Osteoblast (primary cell): ENCODE data around the gene GSDME. TPM values are rescaled to one million over a fixed set of nuclear protein-coding genes. Genes with fewer than 3 reads are reported as not detected.

ENCODE experiments used
- DNase-seq: peaks from one replicate; pipeline ENCODE4 v3.0.0; 2011; ENCODE audit warnings: low spot score, mixed read lengths; ENCODE audit not compliant: insufficient read length; ENCODE audit errors: missing footprints
- H2AFZ ChIP-seq: 2 replicates; pipeline ENCODE4 v1.6.0; 2011; ENCODE audit warnings: mild to moderate bottlenecking, low read length
- H3K27ac ChIP-seq: 2 replicates; pipeline ENCODE4 v1.5.1; 2011; ENCODE audit warnings: mild to moderate bottlenecking, low read depth, low read length, moderate library complexity
- H3K27me3 ChIP-seq: 2 replicates; pipeline ENCODE4 v1.6.0; 2012; ENCODE audit warnings: mild to moderate bottlenecking, control low read depth, inconsistent platforms, low read length, moderate library complexity; ENCODE audit not compliant: insufficient read depth
- H3K36me3 ChIP-seq: 2 replicates; pipeline ENCODE4 v1.5.1; 2011; ENCODE audit warnings: mild to moderate bottlenecking, low read length, control low read depth, moderate library complexity; ENCODE audit not compliant: insufficient read depth
- H3K4me1 ChIP-seq: 2 replicates; pipeline ENCODE4 v1.5.1; 2011; ENCODE audit warnings: mild to moderate bottlenecking, low read length, control low read depth, moderate library complexity; ENCODE audit not compliant: insufficient read depth
- H3K4me2 ChIP-seq: 2 replicates; pipeline ENCODE4 v1.6.0; 2011; ENCODE audit warnings: mild to moderate bottlenecking, low read length; ENCODE audit not compliant: insufficient read depth
- H3K4me3 ChIP-seq: fragments of 200-600 bp; sonication (generic); 3 replicates; pipeline ENCODE4 v1.5.1; 2012; ENCODE audit warnings: mild to moderate bottlenecking, low read length, inconsistent platforms; ENCODE audit not compliant: insufficient read depth
- H3K79me2 ChIP-seq: 2 replicates; pipeline ENCODE4 v1.6.0; 2012; ENCODE audit warnings: mild to moderate bottlenecking, low read length, control low read depth, inconsistent platforms; ENCODE audit not compliant: insufficient read depth
- H3K9me3 ChIP-seq: 2 replicates; pipeline ENCODE4 v1.5.1; 2011; ENCODE audit warnings: low read depth, low read length, control low read depth
- H4K20me1 ChIP-seq: 2 replicates; pipeline ENCODE4 v1.6.0; 2012; ENCODE audit warnings: mild to moderate bottlenecking, low read length, control low read depth; ENCODE audit not compliant: insufficient read depth
- total RNA-seq: library from RNA; depleted of rRNA; stranded (reverse); fragments of >200 nt; gene quantifications from 2 replicates; pipeline ENCODE4 v1.2.3, GENCODE V29; 2012
- TF ChIP-seq, protein P1 (sequence below): IDR thresholded peaks from 2 replicates; pipeline ENCODE4 v1.5.1; 2011; ENCODE audit warnings: mild to moderate bottlenecking, low read depth, low read length, moderate library complexity; ENCODE audit errors: extremely low read depth

The GSDME gene
- total RNA-seq, 1 donor = 42.3 TPM

DNA sequence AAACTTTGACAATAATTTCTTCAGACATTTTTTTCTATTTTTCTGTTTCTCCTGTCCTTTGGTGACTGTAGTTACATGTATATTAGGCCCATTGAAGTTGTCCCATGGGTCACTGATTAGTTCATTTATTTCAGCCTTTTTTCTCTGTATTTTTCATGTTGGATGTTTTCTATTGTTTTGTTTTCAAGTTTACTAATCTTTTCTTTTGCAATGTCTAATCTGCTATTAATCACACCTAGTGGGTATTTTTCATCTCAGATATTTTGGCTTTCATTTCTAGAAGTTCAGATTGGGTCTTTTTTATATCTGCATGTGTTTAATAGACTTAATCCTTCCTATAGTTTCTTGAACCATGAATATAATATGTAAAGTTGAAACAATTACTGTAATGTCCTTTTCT, 99.3 kb downstream of the GSDME start:
- Histone ChIP-seq H3K79me2 (no peaks in the 10 kb centered on the region), H3K36me3 (no peaks in the 10 kb centered on the region), H4K20me1 (no peaks in the 10 kb centered on the region), H3K4me1 (peaks cover 5% of the 10 kb centered on the region), H3K27me3 (no peaks in the 10 kb centered on the region), H3K27ac (no peak overlapping the region), H2AFZ (no peak overlapping the region), H3K4me3 (no peak overlapping the region), H3K9me3 (no peaks in the 10 kb centered on the region), H3K4me2 (no peak overlapping the region)
- no peak for DNase-seq
- TF ChIP-seq, protein P1, sequence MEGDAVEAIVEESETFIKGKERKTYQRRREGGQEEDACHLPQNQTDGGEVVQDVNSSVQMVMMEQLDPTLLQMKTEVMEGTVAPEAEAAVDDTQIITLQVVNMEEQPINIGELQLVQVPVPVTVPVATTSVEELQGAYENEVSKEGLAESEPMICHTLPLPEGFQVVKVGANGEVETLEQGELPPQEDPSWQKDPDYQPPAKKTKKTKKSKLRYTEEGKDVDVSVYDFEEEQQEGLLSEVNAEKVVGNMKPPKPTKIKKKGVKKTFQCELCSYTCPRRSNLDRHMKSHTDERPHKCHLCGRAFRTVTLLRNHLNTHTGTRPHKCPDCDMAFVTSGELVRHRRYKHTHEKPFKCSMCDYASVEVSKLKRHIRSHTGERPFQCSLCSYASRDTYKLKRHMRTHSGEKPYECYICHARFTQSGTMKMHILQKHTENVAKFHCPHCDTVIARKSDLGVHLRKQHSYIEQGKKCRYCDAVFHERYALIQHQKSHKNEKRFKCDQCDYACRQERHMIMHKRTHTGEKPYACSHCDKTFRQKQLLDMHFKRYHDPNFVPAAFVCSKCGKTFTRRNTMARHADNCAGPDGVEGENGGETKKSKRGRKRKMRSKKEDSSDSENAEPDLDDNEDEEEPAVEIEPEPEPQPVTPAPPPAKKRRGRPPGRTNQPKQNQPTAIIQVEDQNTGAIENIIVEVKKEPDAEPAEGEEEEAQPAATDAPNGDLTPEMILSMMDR = no peak

DNA sequence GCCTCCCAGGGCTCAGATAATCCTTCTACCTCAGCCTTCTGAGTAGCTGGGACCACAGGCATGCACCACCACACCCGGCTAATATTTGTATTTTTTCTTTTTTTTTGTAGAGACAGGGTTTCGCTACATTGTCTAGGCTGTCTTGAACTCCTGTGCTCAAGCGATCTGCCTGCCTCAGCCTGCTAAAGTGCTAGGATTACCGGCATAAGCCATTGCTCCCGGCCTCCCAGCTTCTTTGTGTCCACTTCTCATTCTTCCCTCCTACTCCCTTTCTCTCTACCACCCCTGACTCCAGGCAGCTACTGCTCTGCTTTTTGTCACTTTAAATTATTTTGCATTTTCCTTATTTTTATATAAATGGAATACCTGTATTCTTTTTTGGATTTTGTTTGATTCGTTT, 100.7 kb downstream of the GSDME start:
- Histone ChIP-seq H3K4me1 (peaks cover 5% of the 10 kb centered on the region), H3K79me2 (no peaks in the 10 kb centered on the region), H3K27me3 (no peaks in the 10 kb centered on the region), H3K36me3 (no peaks in the 10 kb centered on the region), H4K20me1 (no peaks in the 10 kb centered on the region), H3K4me3 (no peak overlapping the region), H2AFZ (no peak overlapping the region), H3K4me2 (no peak overlapping the region), H3K9me3 (no peaks in the 10 kb centered on the region), H3K27ac (no peak overlapping the region)
- TF ChIP-seq, protein P1 = no peak
- DNase-seq = no peak

DNA sequence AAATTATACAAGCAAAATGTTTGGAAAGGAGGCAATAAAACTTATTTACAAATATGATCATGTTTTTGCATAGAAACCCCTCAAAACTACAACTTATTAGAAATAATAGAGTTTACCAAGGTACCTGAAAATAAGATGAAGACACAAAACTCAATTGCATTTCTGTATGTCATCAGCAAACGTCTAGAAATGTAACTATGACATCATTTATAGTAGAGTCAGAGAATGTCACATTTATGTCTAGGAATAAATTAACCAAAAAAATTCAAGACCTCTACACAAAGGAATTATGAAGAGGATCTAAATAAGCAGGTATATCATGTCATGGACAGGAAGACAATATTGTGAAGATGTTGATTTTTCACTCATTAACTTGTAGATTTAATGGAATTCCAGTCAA, 103.0 kb downstream of the GSDME start:
- H3K4me2 ChIP-seq = no peak overlapping the region
- no peak overlapping the region for H2AFZ ChIP-seq
- no peaks in the 10 kb centered on the region for H3K9me3 ChIP-seq
- TF ChIP-seq, protein P1 = no peak
- no peaks in the 10 kb centered on the region for H4K20me1 ChIP-seq
- no peaks in the 10 kb centered on the region for H3K36me3 ChIP-seq
- H3K4me1 ChIP-seq = no peaks in the 10 kb centered on the region
- H3K4me3 ChIP-seq = no peak overlapping the region
- H3K27me3 ChIP-seq = no peaks in the 10 kb centered on the region
- no peaks in the 10 kb centered on the region for H3K79me2 ChIP-seq
- H3K27ac ChIP-seq = no peak overlapping the region
- no peak for DNase-seq

DNA sequence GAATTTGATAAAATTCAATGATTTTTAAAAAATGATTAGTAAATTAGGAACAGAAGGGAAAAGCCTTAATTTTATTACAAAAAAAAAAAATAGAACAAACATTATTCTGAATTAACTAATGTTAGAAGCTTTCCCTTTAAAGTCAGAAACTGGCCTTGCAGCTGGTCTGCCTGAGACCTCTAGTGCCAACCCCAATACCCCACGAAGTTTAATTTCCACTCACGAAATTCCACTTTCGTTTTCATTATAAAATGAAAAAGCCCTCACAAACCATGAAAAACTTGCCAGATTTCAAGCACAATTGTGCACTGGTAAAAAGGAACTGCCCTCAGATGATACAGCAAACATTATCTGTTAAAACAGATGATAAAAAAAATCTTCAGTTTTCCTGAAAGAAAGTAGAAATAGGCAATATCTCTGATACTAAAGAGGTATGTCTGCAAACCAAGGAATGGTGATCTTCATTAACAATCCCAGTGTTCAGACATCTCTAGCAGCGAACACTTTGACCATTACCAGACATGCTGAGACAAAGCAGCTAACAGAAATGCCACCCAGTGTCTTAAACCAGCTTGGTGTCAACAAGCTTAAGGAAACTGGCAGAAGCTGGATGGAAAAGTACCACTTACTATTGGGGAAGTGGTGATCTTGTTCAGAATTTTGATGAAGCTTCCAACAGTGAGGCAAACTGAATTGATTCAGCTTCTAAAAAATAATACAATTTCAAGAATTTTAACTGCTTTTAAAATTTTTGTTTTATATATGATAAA, 103.8 kb downstream of the GSDME start:
- no peaks in the 10 kb centered on the region for H4K20me1 ChIP-seq
- no peaks in the 10 kb centered on the region for H3K4me1 ChIP-seq
- peak overlapping the region; percentile 75 for H3K4me2 ChIP-seq
- H3K9me3 ChIP-seq = no peaks in the 10 kb centered on the region
- peak overlapping the region; percentile 31 for H3K27ac ChIP-seq
- DNase-seq = no peak
- no peaks in the 10 kb centered on the region for H3K27me3 ChIP-seq
- peak overlapping the region; percentile 53 for H2AFZ ChIP-seq
- H3K36me3 ChIP-seq = no peaks in the 10 kb centered on the region
- no peaks in the 10 kb centered on the region for H3K79me2 ChIP-seq
- peak overlapping the region; percentile 47 for H3K4me3 ChIP-seq
- TF ChIP-seq, protein P1 = no peak
